Right lobe of liver (tissue), 6 donors: Measurements from ENCODE around the gene LGI4. TPM values are rescaled to one million over a fixed set of nuclear protein-coding genes. Genes with fewer than 3 reads are reported as not detected.

Experiments used
- ATAC-seq, 4 donors: fragments of 200-7000 bp; cut with Tn5 transposase; one replicate each; pipeline ENCODE4 v1.9.1; 2020; ENCODE audit warnings: mild to moderate bottlenecking in 4 of 4, moderate library complexity in 4 of 4
- DNase-seq, 3 donors: peaks; one replicate each; pipeline ENCODE4 v3.0.0-alpha.2; 2020
- H3K27ac ChIP-seq, 3 donors: fragments of 200-600 bp; one replicate each; pipeline ENCODE4 v1.8.0; 2022
- H3K27me3 ChIP-seq, 2 donors: fragments of 200-600 bp; one replicate each; pipeline ENCODE4 v1.8.0; 2022
- H3K36me3 ChIP-seq, 4 donors: fragments of 200-600 bp; sonication (generic) in 1 of 4; one replicate each; pipeline versions ENCODE4 v1.5.1 to v1.8.0; 2017 to 2022; ENCODE audit warnings: control low read depth in 1 of 4
- H3K4me1 ChIP-seq, 4 donors: fragments of 200-600 bp; sonication (generic) in 1 of 4; one replicate each; pipeline versions ENCODE4 v1.5.1 to v1.8.0; 2017 to 2022; ENCODE audit warnings: control low read depth in 1 of 4
- H3K4me3 ChIP-seq, 3 donors: fragments of 200-600 bp; one replicate each; pipeline ENCODE4 v1.8.0; 2022
- H3K9me3 ChIP-seq, 4 donors: fragments of 200-600 bp; sonication (generic) in 1 of 4; one replicate each; pipeline versions ENCODE4 v1.5.1 to v1.8.0; 2017 to 2022; ENCODE audit warnings: control low read depth in 1 of 4
- POLR2A ChIP-seq: fragments of 450-650 bp; IDR thresholded peaks from one replicate; pipeline ENCODE4 v1.6.1; 2017; ENCODE audit warnings: antibody characterized with exemption, mild to moderate bottlenecking
- WGBS: methylation state at CpG from one replicate; pipeline ENCODE4 v1.1.6; 2018; ENCODE audit warnings: low coverage, low lambda C conversion rate; ENCODE audit not compliant: insufficient coverage; ENCODE audit errors: missing lambda C conversion rate; 5-methylcytosine and 5-hydroxymethylcytosine counted together
- intact Hi-C, 2 donors: fragments of 100-400 bp; cut with DNase I; formaldehyde crosslinking; loops; one replicate each; pipeline versions ENCODE4 v1.11.2 to v1.14.1; 2022
- total RNA-seq, 6 experiments: library from RNA; depleted of rRNA in 2 of 6; stranded (reverse); fragments of >200 nt in 2 of 6; fragmentation: NEBNext Ultra II Directional in 3 of 6; extraction: Animal tissue kit (Norgen Biotek cat#: 25700) in 3 of 6; gene quantifications; one replicate each; pipeline versions ENCODE4 v1.1.0 to v1.2.4, GENCODE V29; 2016 to 2023
- TF ChIP-seq, protein P1 (sequence below), 4 donors: fragments of 200-600 bp in 3 of 4; fragments of 450-650 bp in 1 of 4; IDR thresholded peaks; one replicate each; pipeline versions ENCODE4 v1.5.1 to v1.8.0; 2016 to 2022; ENCODE audit warnings: antibody characterized with exemption in 4 of 4, mild to moderate bottlenecking in 2 of 4
- donor health status: DM: no; HTN: yes; CAD: no.
- donor health status: DM: no; HTN: no; CAD: no.
- donor health status: DM: no; HTN: no; CAD: no.
- donor health status: DM: no; HTN: yes; CAD: no.
- donor health status: DM: no; HTN: yes; CAD: no.

LGI4 gene
- total RNA-seq, 6 experiments from 2014 or later, result 0.99 to 2.0 (median 1.5) TPM

DNA sequence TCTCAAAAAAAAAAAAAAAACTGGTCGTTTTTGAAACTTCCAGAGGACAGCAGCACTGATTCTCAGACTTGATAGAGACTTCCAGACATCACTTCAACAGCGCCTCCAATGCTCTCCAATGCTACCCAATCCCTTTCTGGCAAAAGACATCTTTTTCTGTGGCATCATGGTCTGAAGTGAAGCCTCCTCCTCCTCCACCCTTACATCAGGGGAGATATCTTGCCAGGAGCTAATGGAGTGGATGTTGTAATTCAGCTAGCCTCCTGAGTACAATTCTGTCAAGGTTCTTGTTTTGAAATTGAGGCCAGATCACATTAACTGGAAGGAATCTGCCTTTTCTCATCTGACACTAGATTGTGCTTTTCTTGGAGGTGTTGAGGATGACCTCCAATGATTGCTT is 43.8 kb upstream of the LGI4 start:
- H3K9me3 ChIP-seq, result no peaks in the 10 kb centered on the region
- DNase-seq (no peak), ATAC-seq (no peak)
- TF ChIP-seq, protein P1, sequence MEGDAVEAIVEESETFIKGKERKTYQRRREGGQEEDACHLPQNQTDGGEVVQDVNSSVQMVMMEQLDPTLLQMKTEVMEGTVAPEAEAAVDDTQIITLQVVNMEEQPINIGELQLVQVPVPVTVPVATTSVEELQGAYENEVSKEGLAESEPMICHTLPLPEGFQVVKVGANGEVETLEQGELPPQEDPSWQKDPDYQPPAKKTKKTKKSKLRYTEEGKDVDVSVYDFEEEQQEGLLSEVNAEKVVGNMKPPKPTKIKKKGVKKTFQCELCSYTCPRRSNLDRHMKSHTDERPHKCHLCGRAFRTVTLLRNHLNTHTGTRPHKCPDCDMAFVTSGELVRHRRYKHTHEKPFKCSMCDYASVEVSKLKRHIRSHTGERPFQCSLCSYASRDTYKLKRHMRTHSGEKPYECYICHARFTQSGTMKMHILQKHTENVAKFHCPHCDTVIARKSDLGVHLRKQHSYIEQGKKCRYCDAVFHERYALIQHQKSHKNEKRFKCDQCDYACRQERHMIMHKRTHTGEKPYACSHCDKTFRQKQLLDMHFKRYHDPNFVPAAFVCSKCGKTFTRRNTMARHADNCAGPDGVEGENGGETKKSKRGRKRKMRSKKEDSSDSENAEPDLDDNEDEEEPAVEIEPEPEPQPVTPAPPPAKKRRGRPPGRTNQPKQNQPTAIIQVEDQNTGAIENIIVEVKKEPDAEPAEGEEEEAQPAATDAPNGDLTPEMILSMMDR (IDR thresholded peaks at IDR 0.05), result no peak
- no peak for TF ChIP-seq POLR2A
- H3K4me1 ChIP-seq, result no peaks in the 10 kb centered on the region
- H3K27me3 ChIP-seq, result no peaks in the 10 kb centered on the region
- intact Hi-C loops, result no loop called here
- 53% methylated on average over 2 of the region's 2 CpGs for WGBS
- no peak overlapping the region for H3K4me3 ChIP-seq
- H3K36me3 ChIP-seq, result no peaks in the 10 kb centered on the region
- H3K27ac ChIP-seq, result no peak overlapping the region

DNA sequence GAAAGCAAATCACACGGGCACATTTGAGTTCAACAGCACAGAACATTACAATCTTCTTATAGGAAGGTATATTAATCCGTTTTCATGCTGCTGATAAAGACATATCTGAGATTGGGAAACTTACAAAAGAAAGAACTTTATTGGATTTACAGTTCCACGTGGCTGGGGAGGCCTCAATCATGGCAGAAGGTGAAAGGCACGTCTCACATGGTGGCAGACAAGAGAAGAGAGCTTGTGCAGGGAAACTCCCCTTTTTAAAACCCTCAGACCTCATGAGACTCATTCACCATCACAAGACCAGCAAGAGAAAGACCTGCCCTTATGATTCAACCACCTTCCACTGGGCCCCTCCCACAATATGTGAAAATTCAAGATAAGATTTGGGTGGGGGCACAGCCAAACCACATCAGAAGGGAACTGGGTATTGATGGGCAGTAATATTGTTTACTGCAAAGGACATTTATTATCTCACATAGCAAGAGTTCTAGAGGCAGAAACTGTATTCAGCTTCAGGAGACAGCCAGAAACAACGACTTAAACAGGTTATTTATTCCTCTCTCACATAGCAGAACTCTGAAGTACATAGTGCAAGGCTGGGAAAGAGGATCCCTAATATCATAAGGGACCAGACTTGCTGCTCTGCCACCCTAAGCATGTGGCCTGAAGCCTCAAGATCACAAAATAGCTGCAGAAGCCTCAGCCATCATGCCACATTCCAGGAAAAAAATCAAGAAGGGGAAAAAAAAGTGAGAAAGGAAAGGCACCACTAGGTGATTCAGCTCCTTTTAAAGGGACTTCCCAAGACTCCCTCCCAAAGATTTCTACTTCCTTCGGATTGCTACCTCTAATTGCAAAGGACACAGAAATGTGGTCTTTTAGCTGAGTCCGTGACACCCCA is 42.8 kb upstream of the LGI4 start:
- H3K9me3 ChIP-seq, result no peaks in the 10 kb centered on the region
- 71% methylated on average over 7 of the region's 7 CpGs for WGBS
- TF ChIP-seq, protein P1 (IDR thresholded peaks at IDR 0.05), result no peak
- TF ChIP-seq POLR2A, result no peak
- intact Hi-C loops, result no loop called here
- ATAC-seq, result no peak
- no peak for DNase-seq
- H3K4me3 ChIP-seq, result no peak overlapping the region
- H3K36me3 ChIP-seq, result no peaks in the 10 kb centered on the region
- no peaks in the 10 kb centered on the region for H3K4me1 ChIP-seq
- H3K27ac ChIP-seq, result no peak overlapping the region
- H3K27me3 ChIP-seq, result no peaks in the 10 kb centered on the region

DNA sequence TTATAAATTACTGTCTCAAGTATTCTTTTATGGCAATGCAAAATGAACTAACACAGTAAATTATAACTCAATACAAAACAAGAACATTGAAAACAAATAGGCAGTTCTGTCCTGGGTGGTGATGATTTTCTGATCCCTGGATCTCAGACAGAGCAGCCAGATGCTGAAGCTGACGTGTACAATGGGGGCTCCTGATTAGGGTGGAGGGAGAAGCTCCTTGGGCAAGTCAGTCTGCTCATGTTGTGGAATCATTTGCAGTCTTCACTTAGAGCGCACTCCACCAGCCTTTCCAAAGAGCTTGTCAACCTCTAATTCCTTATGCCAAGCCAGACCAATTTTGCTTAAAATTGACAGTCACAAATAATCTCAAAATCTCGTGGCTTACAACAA is 41.3 kb upstream of the LGI4 start:
- DNase-seq (no peak), ATAC-seq (no peak)
- Histone ChIP-seq H3K36me3 (no peaks in the 10 kb centered on the region), H3K27me3 (no peaks in the 10 kb centered on the region), H3K9me3 (no peaks in the 10 kb centered on the region), H3K27ac (no peak overlapping the region), H3K4me1 (peaks cover 0 to 4% (median 1%) of the 10 kb centered on the region in 4 donors), H3K4me3 (no peak overlapping the region)
- intact Hi-C loops, result no loop called here
- TF ChIP-seq, protein P1 (IDR thresholded peaks at IDR 0.05), result no peak
- TF ChIP-seq POLR2A, result no peak
- WGBS, result 83% methylated on average over 2 of the region's 3 CpGs

DNA sequence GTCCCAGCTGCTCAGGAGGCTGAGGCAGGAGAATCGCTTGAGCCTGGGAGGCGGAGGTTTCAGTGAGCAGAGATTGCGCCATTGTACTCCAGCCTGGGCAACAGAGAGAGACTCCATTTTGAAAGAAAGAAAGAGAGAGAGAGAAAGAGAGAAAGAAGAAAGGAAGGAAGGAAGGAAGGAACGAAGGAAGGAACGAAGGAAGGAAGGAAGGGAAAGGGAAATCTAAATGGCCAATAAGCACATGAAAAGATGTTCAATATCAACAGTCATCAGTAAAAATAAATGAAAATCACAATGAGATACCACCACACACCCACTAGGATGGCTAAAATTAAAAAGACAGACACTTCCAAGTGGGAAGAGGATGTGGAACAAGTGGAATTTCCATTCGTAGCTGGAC is 39.4 kb upstream of the LGI4 start:
- 87% methylated on average over 4 of the region's 6 CpGs for WGBS
- Histone ChIP-seq H3K4me3 (no peak overlapping the region), H3K27me3 (no peaks in the 10 kb centered on the region), H3K9me3 (no peaks in the 10 kb centered on the region), H3K36me3 (no peaks in the 10 kb centered on the region), H3K27ac (no peak overlapping the region), H3K4me1 (peaks cover 0 to 20% (median 10%) of the 10 kb centered on the region in 4 donors)
- TF ChIP-seq, protein P1 (IDR thresholded peaks at IDR 0.05), result no peak
- no peak for TF ChIP-seq POLR2A
- intact Hi-C loops, result no loop called here
- no peak for ATAC-seq
- DNase-seq, result no peak
